Panc1 (cell line): Measurements from ENCODE around the gene LRP4. TPM values are rescaled to one million over a fixed set of nuclear protein-coding genes. Genes with fewer than 3 reads are reported as not detected.

Experiments
- ATAC-seq: fragments of 200-7000 bp; cut with Tn5 transposase; 2 replicates; pipeline ENCODE4 v1.9.1; 2020; ENCODE audit warnings: mild to moderate bottlenecking, moderate library complexity
- BruUV-seq: library from RNA; stranded (reverse); fragments of 400-500 nt; replicated peaks from 2 replicates; lab custom pipeline; 2021; lab: Mats Ljungman, UMichigan
- CTCF ChIA-PET: fragments of 300-600 bp; sonication (Branson Sonifier 250); formaldehyde crosslinking; loops from one replicate; lab custom pipeline; 2022; ENCODE audit warnings: antibody characterized with exemption; lab: Charles Lee
- POLR2A ChIA-PET: fragments of 300-600 bp; sonication (Branson Sonifier 250); formaldehyde crosslinking; loops from one replicate; lab custom pipeline; 2022; ENCODE audit warnings: antibody characterized with exemption; lab: Charles Lee
- DNase-seq: peaks from one replicate; pipeline ENCODE4 v3.0.0-alpha.2; 2010; ENCODE audit warnings: low read depth, low spot score
- H3K27ac ChIP-seq: 2 replicates; pipeline ENCODE4 v1.5.1; 2011; ENCODE audit warnings: mild to moderate bottlenecking, low read length, inconsistent platforms
- H3K27me3 ChIP-seq: fragments of 200-500 bp; sonication (Bioruptor generic); 2 replicates; pipeline ENCODE4 v1.6.0; 2014; ENCODE audit warnings: low read length, inconsistent platforms; ENCODE audit not compliant: control insufficient read depth, insufficient read depth
- H3K36me3 ChIP-seq: fragments of 200-500 bp; sonication (Bioruptor generic); 2 replicates; pipeline ENCODE4 v1.5.1; 2014; ENCODE audit warnings: inconsistent platforms, mild to moderate bottlenecking, low read length, moderate library complexity; ENCODE audit not compliant: control insufficient read depth, insufficient read depth
- H3K4me1 ChIP-seq: 2 replicates; pipeline ENCODE4 v1.5.1; 2011; ENCODE audit warnings: inconsistent platforms, mild to moderate bottlenecking, low read length, moderate library complexity; ENCODE audit not compliant: control insufficient read depth, insufficient read depth
- H3K4me3 ChIP-seq, 2 experiments: 2 replicates each; pipeline ENCODE4 v1.5.1; 2011 to 2012; ENCODE audit warnings: low read depth in 2 of 2, low read length in 2 of 2, mild to moderate bottlenecking in 2 of 2, inconsistent platforms in 1 of 2, moderate library complexity in 1 of 2
- H3K9me3 ChIP-seq: fragments of 200-500 bp; sonication (Bioruptor generic); 2 replicates; pipeline ENCODE4 v1.5.1; 2014; ENCODE audit warnings: low read depth, mild to moderate bottlenecking, inconsistent platforms, low read length, moderate library complexity; ENCODE audit not compliant: control insufficient read depth, insufficient read depth
- POLR2AphosphoS5 ChIP-seq: IDR thresholded peaks from 2 replicates; pipeline ENCODE4 v1.6.1; 2012; ENCODE audit warnings: mild to moderate bottlenecking, low read depth, low read length, moderate library complexity
- SIN3A ChIP-seq: IDR thresholded peaks from 2 replicates; pipeline ENCODE4 v1.6.1; 2012; ENCODE audit warnings: low read depth, mild to moderate bottlenecking, low read length, moderate library complexity, borderline replicate concordance; ENCODE audit not compliant: insufficient read depth
- TCF7L2 ChIP-seq: IDR thresholded peaks from 2 replicates; pipeline ENCODE4 v1.6.1; 2011; ENCODE audit warnings: mild to moderate bottlenecking, low read depth, low read length, inconsistent platforms
- in situ Hi-C: cut with HindIII; loops from 2 replicates; pipeline ENCODE4 v1.10.0; 2016; ENCODE audit warnings: low sequenced_read_pairs, low pct_unique_long_range_greater_than_20kb
- intact Hi-C: fragments of 100-400 bp; cut with micrococcal nuclease; formaldehyde crosslinking; loops from one replicate; pipeline ENCODE4 v1.10.0; 2022; ENCODE audit not compliant: unreplicated experiment
- total RNA-seq: library from RNA; stranded (reverse); gene quantifications from one replicate; pipeline ENCODE4 v1.2.1, GENCODE V29; 2021; ENCODE audit not compliant: unreplicated experiment
- TF ChIP-seq, protein P1 (sequence below), 2 experiments: IDR thresholded peaks; 2 replicates each; pipeline ENCODE4 v1.6.1; 2011 to 2012; ENCODE audit warnings: low read depth in 2 of 2, control low read depth in 1 of 2, low read length in 1 of 2, mild to moderate bottlenecking in 1 of 2, moderate library complexity in 1 of 2; ENCODE audit not compliant: insufficient read depth in 1 of 2
- TF ChIP-seq, protein P2 (sequence below): fragments of 450-650 bp; IDR thresholded peaks from 2 replicates; pipeline ENCODE4 v1.5.1; 2017; ENCODE audit warnings: mild to moderate bottlenecking

Gene LRP4
- total RNA-seq, 1 experiment from 2014 or later: 11.7 TPM

DNA sequence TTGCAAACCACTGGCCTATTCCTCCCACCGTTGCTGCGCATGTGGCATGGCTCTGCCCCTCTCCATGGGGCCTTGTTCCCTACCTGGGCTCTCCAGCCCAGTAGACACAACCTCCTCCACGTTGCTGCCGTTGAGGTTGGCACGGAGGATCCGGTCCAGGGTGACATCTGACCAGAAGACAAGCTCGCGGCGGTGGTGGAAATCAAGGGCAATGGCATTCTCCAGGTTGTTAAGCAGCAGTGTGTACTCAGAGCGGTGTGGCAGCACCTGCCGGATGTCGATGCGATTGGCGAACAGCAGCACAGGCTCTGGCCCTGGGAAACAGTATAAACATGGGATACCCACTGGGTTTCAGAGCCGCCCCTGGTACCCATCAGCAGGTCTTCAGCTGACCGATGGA, 23.8 kb downstream of the LRP4 start:
- no peak for DNase-seq
- intact Hi-C loops (no loop called here), in situ Hi-C loops (no loop called here)
- Histone ChIP-seq H3K4me3 (no peak overlapping the region), H3K4me1 (no peaks in the 10 kb centered on the region), H3K36me3 (no peaks in the 10 kb centered on the region), H3K27ac (no peak overlapping the region), H3K27me3 (no peaks in the 10 kb centered on the region), H3K9me3 (no peaks in the 10 kb centered on the region)
- ATAC-seq: no peak
- ChIA-PET CTCF (no interaction called here), POLR2A (no interaction called here)
- BruUV-seq: no TSS peak
- TF ChIP-seq, protein P1, sequence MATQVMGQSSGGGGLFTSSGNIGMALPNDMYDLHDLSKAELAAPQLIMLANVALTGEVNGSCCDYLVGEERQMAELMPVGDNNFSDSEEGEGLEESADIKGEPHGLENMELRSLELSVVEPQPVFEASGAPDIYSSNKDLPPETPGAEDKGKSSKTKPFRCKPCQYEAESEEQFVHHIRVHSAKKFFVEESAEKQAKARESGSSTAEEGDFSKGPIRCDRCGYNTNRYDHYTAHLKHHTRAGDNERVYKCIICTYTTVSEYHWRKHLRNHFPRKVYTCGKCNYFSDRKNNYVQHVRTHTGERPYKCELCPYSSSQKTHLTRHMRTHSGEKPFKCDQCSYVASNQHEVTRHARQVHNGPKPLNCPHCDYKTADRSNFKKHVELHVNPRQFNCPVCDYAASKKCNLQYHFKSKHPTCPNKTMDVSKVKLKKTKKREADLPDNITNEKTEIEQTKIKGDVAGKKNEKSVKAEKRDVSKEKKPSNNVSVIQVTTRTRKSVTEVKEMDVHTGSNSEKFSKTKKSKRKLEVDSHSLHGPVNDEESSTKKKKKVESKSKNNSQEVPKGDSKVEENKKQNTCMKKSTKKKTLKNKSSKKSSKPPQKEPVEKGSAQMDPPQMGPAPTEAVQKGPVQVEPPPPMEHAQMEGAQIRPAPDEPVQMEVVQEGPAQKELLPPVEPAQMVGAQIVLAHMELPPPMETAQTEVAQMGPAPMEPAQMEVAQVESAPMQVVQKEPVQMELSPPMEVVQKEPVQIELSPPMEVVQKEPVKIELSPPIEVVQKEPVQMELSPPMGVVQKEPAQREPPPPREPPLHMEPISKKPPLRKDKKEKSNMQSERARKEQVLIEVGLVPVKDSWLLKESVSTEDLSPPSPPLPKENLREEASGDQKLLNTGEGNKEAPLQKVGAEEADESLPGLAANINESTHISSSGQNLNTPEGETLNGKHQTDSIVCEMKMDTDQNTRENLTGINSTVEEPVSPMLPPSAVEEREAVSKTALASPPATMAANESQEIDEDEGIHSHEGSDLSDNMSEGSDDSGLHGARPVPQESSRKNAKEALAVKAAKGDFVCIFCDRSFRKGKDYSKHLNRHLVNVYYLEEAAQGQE (IDR thresholded peaks at IDR 0.05; ENCODE audit: insufficient read depth in 1 of 2, low read depth in 2 of 2, low read length in 1 of 2): no peak
- TF ChIP-seq POLR2AphosphoS5: no peak
- TF ChIP-seq TCF7L2: no peak
- TF ChIP-seq SIN3A: no peak
- TF ChIP-seq, protein P2, sequence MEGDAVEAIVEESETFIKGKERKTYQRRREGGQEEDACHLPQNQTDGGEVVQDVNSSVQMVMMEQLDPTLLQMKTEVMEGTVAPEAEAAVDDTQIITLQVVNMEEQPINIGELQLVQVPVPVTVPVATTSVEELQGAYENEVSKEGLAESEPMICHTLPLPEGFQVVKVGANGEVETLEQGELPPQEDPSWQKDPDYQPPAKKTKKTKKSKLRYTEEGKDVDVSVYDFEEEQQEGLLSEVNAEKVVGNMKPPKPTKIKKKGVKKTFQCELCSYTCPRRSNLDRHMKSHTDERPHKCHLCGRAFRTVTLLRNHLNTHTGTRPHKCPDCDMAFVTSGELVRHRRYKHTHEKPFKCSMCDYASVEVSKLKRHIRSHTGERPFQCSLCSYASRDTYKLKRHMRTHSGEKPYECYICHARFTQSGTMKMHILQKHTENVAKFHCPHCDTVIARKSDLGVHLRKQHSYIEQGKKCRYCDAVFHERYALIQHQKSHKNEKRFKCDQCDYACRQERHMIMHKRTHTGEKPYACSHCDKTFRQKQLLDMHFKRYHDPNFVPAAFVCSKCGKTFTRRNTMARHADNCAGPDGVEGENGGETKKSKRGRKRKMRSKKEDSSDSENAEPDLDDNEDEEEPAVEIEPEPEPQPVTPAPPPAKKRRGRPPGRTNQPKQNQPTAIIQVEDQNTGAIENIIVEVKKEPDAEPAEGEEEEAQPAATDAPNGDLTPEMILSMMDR: no peak

DNA sequence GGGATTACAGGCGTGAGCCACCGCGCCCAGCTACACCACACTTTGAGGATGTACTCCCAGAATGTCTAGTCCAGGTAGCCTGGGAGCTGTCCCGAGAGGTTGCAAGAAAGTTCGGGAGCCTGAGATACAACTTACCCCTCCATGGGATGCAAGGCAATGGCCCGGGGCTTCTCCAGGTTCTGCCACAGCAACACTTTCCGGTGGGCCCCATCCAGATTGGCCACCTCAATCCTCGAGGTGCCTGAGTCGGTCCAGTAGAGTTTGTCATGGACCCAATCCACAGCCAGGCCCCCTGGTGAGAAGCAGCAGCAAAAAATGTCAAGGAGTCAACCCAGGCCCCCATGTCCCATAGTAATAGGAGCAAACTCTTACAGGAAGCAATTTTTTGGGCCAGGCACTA, 25.5 kb downstream of the LRP4 start:
- Histone ChIP-seq H3K4me1 (no peaks in the 10 kb centered on the region), H3K36me3 (no peaks in the 10 kb centered on the region), H3K4me3 (no peak overlapping the region), H3K27ac (no peak overlapping the region), H3K9me3 (no peaks in the 10 kb centered on the region), H3K27me3 (no peaks in the 10 kb centered on the region)
- intact Hi-C loops: no loop called here
- in situ Hi-C loops: no loop called here
- ATAC-seq (no peak), DNase-seq (no peak)
- no TSS peak for BruUV-seq
- ChIA-PET CTCF (no interaction called here), POLR2A (no interaction called here)
- TF ChIP-seq, protein P1 (IDR thresholded peaks at IDR 0.05; ENCODE audit: insufficient read depth in 1 of 2, low read depth in 2 of 2, low read length in 1 of 2): no peak
- TF ChIP-seq SIN3A (no peak), TCF7L2 (no peak), POLR2AphosphoS5 (no peak)
- TF ChIP-seq, protein P2: no peak
